HEK293 (cell line): ENCODE results near the gene STUB1.

Experiments
- GLI2 ChIP-seq: fragments of 450-650 bp; formaldehyde crosslinking; IDR thresholded peaks from 2 replicates; pipeline ENCODE4; 2017; ENCODE audit warnings: missing biosample characterization, missing genetic modification characterization, low read depth, borderline replicate concordance
- INSM2 ChIP-seq: fragments of 450-650 bp; formaldehyde crosslinking; IDR thresholded peaks from 2 replicates; pipeline ENCODE4 v1.5.1; 2016; ENCODE audit warnings: missing biosample characterization, missing genetic modification characterization
- MEIS1 ChIP-seq: sonication (generic); formaldehyde crosslinking; IDR thresholded peaks from 2 replicates; pipeline ENCODE4 v1.8.1; 2022; ENCODE audit warnings: missing genetic modification reagents, mild to moderate bottlenecking, borderline replicate concordance
- MZF1 ChIP-seq: fragments of 450-650 bp; formaldehyde crosslinking; IDR thresholded peaks from 2 replicates; pipeline ENCODE4 v1.5.1; 2017; ENCODE audit warnings: missing biosample characterization, missing genetic modification characterization, borderline replicate concordance
- PRDM1 ChIP-seq: fragments of 450-650 bp; formaldehyde crosslinking; IDR thresholded peaks from 2 replicates; pipeline ENCODE4; 2016; ENCODE audit warnings: missing biosample characterization, missing genetic modification characterization
- RBAK ChIP-seq: fragments of 450-650 bp; formaldehyde crosslinking; IDR thresholded peaks from 2 replicates; pipeline ENCODE4 v1.5.1; 2016; ENCODE audit warnings: missing biosample characterization, missing genetic modification characterization
- SCRT2 ChIP-seq: fragments of 450-650 bp; formaldehyde crosslinking; IDR thresholded peaks from 2 replicates; pipeline ENCODE4 v1.5.1; 2016; ENCODE audit warnings: missing biosample characterization, missing genetic modification characterization
- SP2 ChIP-seq: fragments of 450-650 bp; formaldehyde crosslinking; IDR thresholded peaks from 2 replicates; pipeline ENCODE4 v1.5.1; 2016; ENCODE audit warnings: missing biosample characterization, missing genetic modification characterization
- ZEB2 ChIP-seq: fragments of 450-650 bp; formaldehyde crosslinking; IDR thresholded peaks from 2 replicates; pipeline ENCODE4 v1.5.1; 2016; ENCODE audit warnings: missing biosample characterization, missing genetic modification characterization
- ZFHX2 ChIP-seq: fragments of 450-650 bp; formaldehyde crosslinking; conservative IDR thresholded peaks from 2 replicates; pipeline ENCODE4 v1.5.1; 2016; ENCODE audit warnings: missing biosample characterization, missing genetic modification characterization
- ZFP41 ChIP-seq: fragments of 450-650 bp; formaldehyde crosslinking; IDR thresholded peaks from 2 replicates; pipeline ENCODE4 v1.5.1; 2016; ENCODE audit warnings: missing biosample characterization, missing genetic modification characterization, borderline replicate concordance
- ZNF132 ChIP-seq: fragments of 450-650 bp; formaldehyde crosslinking; IDR thresholded peaks from 2 replicates; pipeline ENCODE4 v1.5.1; 2017; ENCODE audit warnings: missing biosample characterization, missing genetic modification characterization, borderline replicate concordance
- ZNF157 ChIP-seq: fragments of 450-650 bp; formaldehyde crosslinking; IDR thresholded peaks from 2 replicates; pipeline ENCODE4 v1.5.1; 2016; ENCODE audit warnings: missing biosample characterization, missing genetic modification characterization
- ZNF211 ChIP-seq: fragments of 450-650 bp; formaldehyde crosslinking; IDR thresholded peaks from 2 replicates; pipeline ENCODE4 v1.5.1; 2016; ENCODE audit warnings: low read depth, missing biosample characterization, missing genetic modification characterization
- ZNF23 ChIP-seq: fragments of 450-650 bp; formaldehyde crosslinking; IDR thresholded peaks from 2 replicates; pipeline ENCODE4 v1.5.1; 2016; ENCODE audit warnings: missing biosample characterization, missing genetic modification characterization, borderline replicate concordance
- ZNF274 ChIP-seq, 2 experiments: fragments of 200-500 bp in 1 of 2; fragments of 450-650 bp in 1 of 2; sonication (Bioruptor generic) in 1 of 2; formaldehyde crosslinking in 1 of 2; IDR thresholded peaks; 2 replicates each; pipeline versions ENCODE4 v1.5.1 to v1.6.1; 2014 to 2016; ENCODE audit warnings: borderline replicate concordance in 1 of 2, inconsistent platforms in 1 of 2, low read length in 1 of 2, missing biosample characterization in 1 of 2, missing genetic modification characterization in 1 of 2
- ZNF280D ChIP-seq: fragments of 450-650 bp; formaldehyde crosslinking; IDR thresholded peaks from 2 replicates; pipeline ENCODE4 v1.5.1; 2016; ENCODE audit warnings: missing biosample characterization, missing genetic modification characterization
- ZNF302 ChIP-seq: fragments of 450-650 bp; formaldehyde crosslinking; IDR thresholded peaks from 2 replicates; pipeline ENCODE4 v1.5.1; 2016; ENCODE audit warnings: missing biosample characterization, missing genetic modification characterization, low read depth
- ZNF341 ChIP-seq: fragments of 450-650 bp; formaldehyde crosslinking; IDR thresholded peaks from 2 replicates; pipeline ENCODE4; 2016; ENCODE audit warnings: low read depth, missing biosample characterization, missing genetic modification characterization
- ZNF354C ChIP-seq: fragments of 450-650 bp; formaldehyde crosslinking; IDR thresholded peaks from 2 replicates; pipeline ENCODE4 v1.5.1; 2016; ENCODE audit warnings: missing biosample characterization, missing genetic modification characterization, low read depth, borderline replicate concordance
- ZNF416 ChIP-seq: fragments of 450-650 bp; formaldehyde crosslinking; IDR thresholded peaks from 2 replicates; pipeline ENCODE4 v1.5.1; 2016; ENCODE audit warnings: missing biosample characterization, missing genetic modification characterization
- ZNF426 ChIP-seq: fragments of 450-650 bp; formaldehyde crosslinking; IDR thresholded peaks from 2 replicates; pipeline ENCODE4 v1.5.1; 2017; ENCODE audit warnings: missing biosample characterization, missing genetic modification characterization, mild to moderate bottlenecking, inconsistent platforms, moderate library complexity
- ZNF558 ChIP-seq: fragments of 450-650 bp; formaldehyde crosslinking; IDR thresholded peaks from 2 replicates; pipeline ENCODE4 v1.5.1; 2016; ENCODE audit warnings: missing biosample characterization, missing genetic modification characterization
- ZNF561 ChIP-seq: fragments of 450-650 bp; IDR thresholded peaks from 2 replicates; pipeline ENCODE4 v1.5.1; 2018; ENCODE audit warnings: missing biosample characterization, missing genetic modification characterization, borderline replicate concordance
- ZNF624 ChIP-seq: fragments of 450-650 bp; formaldehyde crosslinking; IDR thresholded peaks from 2 replicates; pipeline ENCODE4 v1.5.1; 2017; ENCODE audit warnings: missing biosample characterization, missing genetic modification characterization
- ZNF692 ChIP-seq: fragments of 450-650 bp; formaldehyde crosslinking; IDR thresholded peaks from 2 replicates; pipeline ENCODE4 v1.5.1; 2016; ENCODE audit warnings: missing biosample characterization, missing genetic modification characterization
- ZNF707 ChIP-seq: fragments of 450-650 bp; formaldehyde crosslinking; IDR thresholded peaks from 2 replicates; pipeline ENCODE4 v1.5.1; 2016; ENCODE audit warnings: missing biosample characterization, missing genetic modification characterization
- ZNF76 ChIP-seq: fragments of 450-650 bp; formaldehyde crosslinking; IDR thresholded peaks from 2 replicates; pipeline ENCODE4; 2016; ENCODE audit warnings: low read depth, missing biosample characterization, missing genetic modification characterization, borderline replicate concordance
- ZNF776 ChIP-seq: fragments of 450-650 bp; formaldehyde crosslinking; IDR thresholded peaks from 2 replicates; pipeline ENCODE4 v1.5.0; 2017; ENCODE audit warnings: missing biosample characterization, missing genetic modification characterization, borderline replicate concordance
- ZNF837 ChIP-seq: fragments of 450-650 bp; formaldehyde crosslinking; IDR thresholded peaks from 2 replicates; pipeline ENCODE4 v1.5.1; 2016; ENCODE audit warnings: missing biosample characterization, missing genetic modification characterization
- TF ChIP-seq, protein P1 (sequence below): fragments of 450-650 bp; formaldehyde crosslinking; IDR thresholded peaks from 2 replicates; pipeline ENCODE4 v1.5.1; 2017; ENCODE audit warnings: missing biosample characterization, mild to moderate bottlenecking, missing genetic modification characterization, moderate library complexity
- TF ChIP-seq, protein P2 (sequence below): fragments of 450-650 bp; formaldehyde crosslinking; IDR thresholded peaks from 2 replicates; pipeline ENCODE4 v1.5.1; 2016; ENCODE audit warnings: missing biosample characterization, missing genetic modification characterization

The STUB1 gene

GRCh38 chr16:648781-649589 lies 31.2 kb upstream of the STUB1 start, which contains the start of gene WDR90 (continued):
- TF ChIP-seq ZNF76 (tag by site-specific recombination) = peak; percentile 74; the same call in 1 of the 2 replicates
- no peak for TF ChIP-seq ZNF280D
- TF ChIP-seq ZEB2 (tag by site-specific recombination) = peak; percentile 41
- TF ChIP-seq, protein P1, sequence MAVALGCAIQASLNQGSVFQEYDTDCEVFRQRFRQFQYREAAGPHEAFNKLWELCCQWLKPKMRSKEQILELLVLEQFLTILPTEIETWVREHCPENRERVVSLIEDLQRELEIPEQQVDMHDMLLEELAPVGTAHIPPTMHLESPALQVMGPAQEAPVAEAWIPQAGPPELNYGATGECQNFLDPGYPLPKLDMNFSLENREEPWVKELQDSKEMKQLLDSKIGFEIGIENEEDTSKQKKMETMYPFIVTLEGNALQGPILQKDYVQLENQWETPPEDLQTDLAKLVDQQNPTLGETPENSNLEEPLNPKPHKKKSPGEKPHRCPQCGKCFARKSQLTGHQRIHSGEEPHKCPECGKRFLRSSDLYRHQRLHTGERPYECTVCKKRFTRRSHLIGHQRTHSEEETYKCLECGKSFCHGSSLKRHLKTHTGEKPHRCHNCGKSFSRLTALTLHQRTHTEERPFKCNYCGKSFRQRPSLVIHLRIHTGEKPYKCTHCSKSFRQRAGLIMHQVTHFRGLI (tag by site-specific recombination) = peak; percentile 99
- peak; percentile 78 for TF ChIP-seq ZFHX2 (tag by site-specific recombination)
- no peak for TF ChIP-seq ZNF302 (tag by site-specific recombination)
- no peak for TF ChIP-seq ZNF157 (tag by site-specific recombination)
- no peak for TF ChIP-seq ZNF132
- TF ChIP-seq ZNF354C = no peak
- TF ChIP-seq RBAK = no peak
- TF ChIP-seq ZNF23 (tag by site-specific recombination) = no peak
- TF ChIP-seq ZNF692 (tag by site-specific recombination) = peak; percentile 71; the same call in 1 of the 2 replicates
- TF ChIP-seq INSM2 = no peak
- peak; percentile 86 for TF ChIP-seq SP2 (tag by site-specific recombination)
- no peak for TF ChIP-seq ZNF416 (tag by site-specific recombination)
- TF ChIP-seq MZF1 = no peak
- no peak for TF ChIP-seq ZNF624
- TF ChIP-seq PRDM1 (tag by site-specific recombination) = no peak
- no peak for TF ChIP-seq MEIS1
- no peak for TF ChIP-seq ZNF776 (tag by site-specific recombination)
- no peak for TF ChIP-seq GLI2 (tag by site-specific recombination)
- peak; percentile 54 for TF ChIP-seq SCRT2 (tag by site-specific recombination)
- no peak for TF ChIP-seq ZNF707
- TF ChIP-seq, protein P2, sequence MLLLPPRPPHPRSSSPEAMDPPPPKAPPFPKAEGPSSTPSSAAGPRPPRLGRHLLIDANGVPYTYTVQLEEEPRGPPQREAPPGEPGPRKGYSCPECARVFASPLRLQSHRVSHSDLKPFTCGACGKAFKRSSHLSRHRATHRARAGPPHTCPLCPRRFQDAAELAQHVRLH (tag by site-specific recombination) = peak; percentile 33; the same call in 1 of the 2 replicates
- no peak for TF ChIP-seq ZNF426 (tag by site-specific recombination)
- no peak for TF ChIP-seq ZFP41 (tag by site-specific recombination)
- TF ChIP-seq ZNF341 (tag by site-specific recombination) = peak; percentile 41; the same call in 1 of the 2 replicates
- 0 out of 2 replicates have a peak, but pooled peaks have one; percentile 36 for TF ChIP-seq ZNF837
- peak; percentile 78; the same call in 1 of the 2 replicates for TF ChIP-seq ZNF561 (tag by site-specific recombination)
- no peak for TF ChIP-seq ZNF558
- TF ChIP-seq ZNF274 (IDR thresholded peaks at IDR 0.05; ENCODE audit: low read length) = no peak
- no peak for TF ChIP-seq ZNF274 (tag by site-specific recombination; IDR thresholded peaks at IDR 0.05; ENCODE audit: borderline replicate concordance)
- TF ChIP-seq ZNF211 = no peak
